Esophagus muscularis mucosa (tissue), 3 donors: ENCODE measurements around the gene HEBP2.

Experiments
- POLR2A ChIP-seq: fragments of 450-650 bp; IDR thresholded peaks from one replicate; pipeline ENCODE4 v1.6.1; 2017; ENCODE audit warnings: antibody characterized with exemption, moderate library complexity, mild to moderate bottlenecking, low read depth
- POLR2AphosphoS5 ChIP-seq, 2 donors: sonication (generic); formaldehyde crosslinking; IDR thresholded peaks; one replicate each; pipeline ENCODE4 v1.6.1; 2017; ENCODE audit warnings: antibody characterized with exemption in 2 of 2
- TF ChIP-seq, protein P1 (sequence below), 3 experiments: fragments of 200-600 bp in 2 of 3; fragments of 450-650 bp in 1 of 3; sonication (generic) in 2 of 3; IDR thresholded peaks; one replicate each; pipeline ENCODE4 v1.5.1; 2017 to 2019; ENCODE audit warnings: antibody characterized with exemption in 3 of 3, mild to moderate bottlenecking in 2 of 3, moderate library complexity in 1 of 3

- TF ChIP-seq POLR2A (no peak), POLR2AphosphoS5 (IDR thresholded peaks at IDR 0.05) (no peak)
- TF ChIP-seq, protein P1, sequence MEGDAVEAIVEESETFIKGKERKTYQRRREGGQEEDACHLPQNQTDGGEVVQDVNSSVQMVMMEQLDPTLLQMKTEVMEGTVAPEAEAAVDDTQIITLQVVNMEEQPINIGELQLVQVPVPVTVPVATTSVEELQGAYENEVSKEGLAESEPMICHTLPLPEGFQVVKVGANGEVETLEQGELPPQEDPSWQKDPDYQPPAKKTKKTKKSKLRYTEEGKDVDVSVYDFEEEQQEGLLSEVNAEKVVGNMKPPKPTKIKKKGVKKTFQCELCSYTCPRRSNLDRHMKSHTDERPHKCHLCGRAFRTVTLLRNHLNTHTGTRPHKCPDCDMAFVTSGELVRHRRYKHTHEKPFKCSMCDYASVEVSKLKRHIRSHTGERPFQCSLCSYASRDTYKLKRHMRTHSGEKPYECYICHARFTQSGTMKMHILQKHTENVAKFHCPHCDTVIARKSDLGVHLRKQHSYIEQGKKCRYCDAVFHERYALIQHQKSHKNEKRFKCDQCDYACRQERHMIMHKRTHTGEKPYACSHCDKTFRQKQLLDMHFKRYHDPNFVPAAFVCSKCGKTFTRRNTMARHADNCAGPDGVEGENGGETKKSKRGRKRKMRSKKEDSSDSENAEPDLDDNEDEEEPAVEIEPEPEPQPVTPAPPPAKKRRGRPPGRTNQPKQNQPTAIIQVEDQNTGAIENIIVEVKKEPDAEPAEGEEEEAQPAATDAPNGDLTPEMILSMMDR (IDR thresholded peaks at IDR 0.05), result no peak
Observed at GRCh38 chr6:138419766-138420165, 15.7 kb downstream of the HEBP2 start.
